TTC549 (cell line): Measurements from ENCODE around the gene FHOD1.

ENCODE experiments used
- FAIRE-seq: peaks from 2 replicates; lab custom pipeline; 2012; peaks lifted over from hg19 to GRCh38; lab: Jason Lieb, UNC

FHOD1 gene

GRCh38 chr16:67247192-67248072, at the start of gene FHOD1:
FHOD1 (minus strand) TSS chr16:67247481; CDS start chr16:67247410, 71 bp downstream.
- FAIRE-seq, result peak; percentile 46

- FAIRE-seq, result no peak
Observed at GRCh38 chr16:67296420-67296819, 49.1 kb upstream of the FHOD1 start.

- FAIRE-seq, result no peak
Observed at GRCh38 chr16:67294938-67295361, 47.7 kb upstream of the FHOD1 start.

- no peak for FAIRE-seq
Observed at GRCh38 chr16:67294171-67294757, 47.0 kb upstream of the FHOD1 start.

GRCh38 chr16:67291461-67291860, 44.2 kb upstream of the FHOD1 start:
- FAIRE-seq, result no peak

- FAIRE-seq, result no peak
Observed at GRCh38 chr16:67287960-67288359, 40.7 kb upstream of the FHOD1 start.

GRCh38 chr16:67286441-67287235, 39.4 kb upstream of the FHOD1 start:
- FAIRE-seq, result no peak

GRCh38 chr16:67284699-67285646, 37.7 kb upstream of the FHOD1 start:
- FAIRE-seq, result no peak

- FAIRE-seq, result no peak
Observed at GRCh38 chr16:67283826-67284555, 36.7 kb upstream of the FHOD1 start.

- no peak for FAIRE-seq
Observed at GRCh38 chr16:67283039-67283825, 36.0 kb upstream of the FHOD1 start.

- no peak for FAIRE-seq
Observed at GRCh38 chr16:67282447-67282805, 35.1 kb upstream of the FHOD1 start.

GRCh38 chr16:67281536-67282446, 34.5 kb upstream of the FHOD1 start:
- FAIRE-seq, result no peak

GRCh38 chr16:67280090-67281015, 33.1 kb upstream of the FHOD1 start:
- FAIRE-seq, result no peak

- no peak for FAIRE-seq
Observed at GRCh38 chr16:67279296-67280089, 32.2 kb upstream of the FHOD1 start, which contains the start of gene PLEKHG4. PLEKHG4 (plus strand) TSS chr16:67279532; CDS start chr16:67280045, 513 bp downstream.

- no peak for FAIRE-seq
Observed at GRCh38 chr16:67278773-67279295, 31.6 kb upstream of the FHOD1 start.

- no peak for FAIRE-seq
Observed at GRCh38 chr16:67277999-67278772, 30.9 kb upstream of the FHOD1 start.
